Measurements from ENCODE around the gene CCND2. TPM values are rescaled to one million over a fixed set of nuclear protein-coding genes. Genes with fewer than 3 reads are reported as not detected.
A peak's percentile ranks its signal among the peaks of the same experiment; 100 is the strongest.
"Not testable (repeated sequence)": the region's sequence is repeated elsewhere in the genome, so short reads cannot be mapped to it uniquely, and the experiment has no call there.

CCND2 gene
- total RNA-seq, 1 experiment from 2014 or later: 194 TPM

DNA sequence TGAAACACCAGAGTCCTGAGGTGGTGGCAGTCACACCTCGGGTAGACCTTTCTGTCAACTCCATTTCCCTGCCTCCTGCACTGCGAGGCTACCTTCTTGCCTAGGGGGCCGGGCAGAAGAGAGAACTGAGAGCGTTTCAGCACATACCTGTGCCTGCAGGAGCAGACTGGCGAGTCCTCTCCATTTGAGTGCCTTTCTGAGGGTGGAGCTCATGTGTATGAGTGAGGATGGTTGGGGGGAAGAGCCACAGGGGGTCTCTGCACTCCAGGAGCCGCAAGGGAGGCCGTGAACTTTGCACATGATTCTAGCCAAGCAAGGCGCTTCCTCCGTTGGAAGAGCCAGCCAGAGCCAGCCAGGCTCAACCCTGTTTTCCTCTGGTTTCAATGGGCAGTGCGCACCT is 31.0 kb upstream of the CCND2 start:
- no peak overlapping the region for H3K4me3 Mint-ChIP-seq
- H3K9me3 Mint-ChIP-seq: peaks cover 21% of the 10 kb centered on the region
- ATAC-seq (peak; percentile 46), DNase-seq (ENCODE audit: low spot score) (no peak)
- TF ChIP-seq ESRRA (CRISPR knock-in tag; IDR thresholded peaks at IDR 0.05; ENCODE audit: borderline replicate concordance): no peak
- TF ChIP-seq, protein P1, sequence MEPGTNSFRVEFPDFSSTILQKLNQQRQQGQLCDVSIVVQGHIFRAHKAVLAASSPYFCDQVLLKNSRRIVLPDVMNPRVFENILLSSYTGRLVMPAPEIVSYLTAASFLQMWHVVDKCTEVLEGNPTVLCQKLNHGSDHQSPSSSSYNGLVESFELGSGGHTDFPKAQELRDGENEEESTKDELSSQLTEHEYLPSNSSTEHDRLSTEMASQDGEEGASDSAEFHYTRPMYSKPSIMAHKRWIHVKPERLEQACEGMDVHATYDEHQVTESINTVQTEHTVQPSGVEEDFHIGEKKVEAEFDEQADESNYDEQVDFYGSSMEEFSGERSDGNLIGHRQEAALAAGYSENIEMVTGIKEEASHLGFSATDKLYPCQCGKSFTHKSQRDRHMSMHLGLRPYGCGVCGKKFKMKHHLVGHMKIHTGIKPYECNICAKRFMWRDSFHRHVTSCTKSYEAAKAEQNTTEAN (CRISPR knock-in tag; IDR thresholded peaks at IDR 0.05): no peak
- TF ChIP-seq, protein P2, sequence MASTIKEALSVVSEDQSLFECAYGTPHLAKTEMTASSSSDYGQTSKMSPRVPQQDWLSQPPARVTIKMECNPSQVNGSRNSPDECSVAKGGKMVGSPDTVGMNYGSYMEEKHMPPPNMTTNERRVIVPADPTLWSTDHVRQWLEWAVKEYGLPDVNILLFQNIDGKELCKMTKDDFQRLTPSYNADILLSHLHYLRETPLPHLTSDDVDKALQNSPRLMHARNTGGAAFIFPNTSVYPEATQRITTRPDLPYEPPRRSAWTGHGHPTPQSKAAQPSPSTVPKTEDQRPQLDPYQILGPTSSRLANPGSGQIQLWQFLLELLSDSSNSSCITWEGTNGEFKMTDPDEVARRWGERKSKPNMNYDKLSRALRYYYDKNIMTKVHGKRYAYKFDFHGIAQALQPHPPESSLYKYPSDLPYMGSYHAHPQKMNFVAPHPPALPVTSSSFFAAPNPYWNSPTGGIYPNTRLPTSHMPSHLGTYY (CRISPR knock-in tag; IDR thresholded peaks at IDR 0.05): no peak
- POLR2A ChIA-PET: no interaction called here
- peaks cover 12% of the 10 kb centered on the region for H3K36me3 Mint-ChIP-seq
- H3K27me3 Mint-ChIP-seq (ENCODE audit: low read depth): no peaks in the 10 kb centered on the region; the same call in 1 of the 2 replicates
- CTCF ChIA-PET: interaction anchor here (1.0 to 1.4 kb wide), 3 partner anchors 15 to 127 kb away, joined by 3 to 7 read pairs (median 5); no protein-coding TSS in a partner anchor
- H3K27ac Mint-ChIP-seq: no peak overlapping the region
- H3K4me1 Mint-ChIP-seq: peaks cover 27% of the 10 kb centered on the region

DNA sequence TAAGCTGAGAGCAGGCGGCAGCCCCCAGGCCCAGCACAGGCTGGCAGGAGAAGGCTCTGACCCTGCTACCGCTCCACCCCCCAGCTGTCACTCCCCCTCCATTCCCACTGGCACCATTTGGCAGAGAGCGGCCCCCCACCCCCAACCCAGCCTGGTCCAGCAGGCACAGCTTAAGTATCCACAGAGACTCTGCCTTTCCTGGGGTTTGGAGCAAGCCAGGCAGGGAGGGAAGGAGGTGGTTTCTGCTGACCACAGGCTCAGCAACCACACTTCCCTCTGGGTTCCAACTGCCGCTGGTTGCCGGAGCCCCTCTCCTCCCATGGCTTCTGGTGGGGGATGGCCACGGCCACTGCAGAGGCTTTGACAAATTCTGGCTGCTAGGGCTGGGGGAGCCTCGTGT is 30.5 kb upstream of the CCND2 start:
- peaks cover 27% of the 10 kb centered on the region for H3K4me1 Mint-ChIP-seq
- no peak overlapping the region for H3K27ac Mint-ChIP-seq
- no peak for TF ChIP-seq NR3C1 (CRISPR knock-in tag; conservative IDR thresholded peaks at IDR 0.05; ENCODE audit: low read depth)
- TF ChIP-seq ZNF396 (CRISPR knock-in tag; IDR thresholded peaks at IDR 0.05; ENCODE audit: borderline replicate concordance): no peak
- ChIA-PET CTCF (interaction anchor here (1.0 to 1.4 kb wide), 3 partner anchors 15 to 128 kb away, joined by 3 to 7 read pairs (median 5); no protein-coding TSS in a partner anchor), POLR2A (no interaction called here)
- no peak overlapping the region for H3K4me3 Mint-ChIP-seq
- no peaks in the 10 kb centered on the region; the same call in 1 of the 2 replicates for H3K27me3 Mint-ChIP-seq (ENCODE audit: low read depth)
- H3K9me3 Mint-ChIP-seq: peaks cover 16% of the 10 kb centered on the region
- H3K36me3 Mint-ChIP-seq: peaks cover 10% of the 10 kb centered on the region
- ATAC-seq (no peak), DNase-seq (ENCODE audit: low spot score) (no peak)

DNA sequence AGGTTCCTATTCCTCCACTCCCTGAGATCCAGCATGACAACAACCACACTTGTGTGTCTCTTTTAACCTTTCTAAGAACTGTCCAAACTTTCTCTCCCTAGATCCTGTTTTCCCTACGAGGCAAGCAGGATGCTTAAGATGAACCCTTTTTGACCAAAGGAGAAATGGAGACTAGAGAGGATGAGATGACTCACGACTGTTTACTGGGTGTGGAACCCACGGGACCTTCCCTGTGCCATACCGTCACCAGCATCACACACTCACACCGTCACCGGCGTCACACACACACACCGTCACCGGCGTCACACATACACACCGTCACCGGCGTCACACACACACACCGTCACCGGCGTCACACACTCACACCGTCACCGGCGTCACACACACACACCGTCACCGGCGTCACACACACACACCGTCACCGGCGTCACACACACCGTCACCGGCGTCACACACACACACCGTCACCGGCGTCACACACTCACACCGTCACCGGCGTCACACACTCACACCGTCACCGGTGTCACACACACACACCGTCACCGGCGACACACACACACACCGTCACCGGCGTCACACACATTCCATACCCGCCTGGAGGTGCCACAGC is 30.0 kb upstream of the CCND2 start:
- DNase-seq (ENCODE audit: low spot score); H3K27ac Mint-ChIP-seq; H3K36me3 Mint-ChIP-seq; H3K27me3 Mint-ChIP-seq (ENCODE audit: low read depth); ATAC-seq; H3K4me3 Mint-ChIP-seq; POLR2A ChIA-PET: not testable (repeated sequence)
- H3K9me3 Mint-ChIP-seq: peaks cover 11% of the 10 kb centered on the region
- CTCF ChIA-PET: interaction anchor here (1.0 kb wide), 1 partner anchor 128 kb away, joined by 5 read pairs; no protein-coding TSS in a partner anchor
- H3K4me1 Mint-ChIP-seq: peaks cover 27% of the 10 kb centered on the region

DNA sequence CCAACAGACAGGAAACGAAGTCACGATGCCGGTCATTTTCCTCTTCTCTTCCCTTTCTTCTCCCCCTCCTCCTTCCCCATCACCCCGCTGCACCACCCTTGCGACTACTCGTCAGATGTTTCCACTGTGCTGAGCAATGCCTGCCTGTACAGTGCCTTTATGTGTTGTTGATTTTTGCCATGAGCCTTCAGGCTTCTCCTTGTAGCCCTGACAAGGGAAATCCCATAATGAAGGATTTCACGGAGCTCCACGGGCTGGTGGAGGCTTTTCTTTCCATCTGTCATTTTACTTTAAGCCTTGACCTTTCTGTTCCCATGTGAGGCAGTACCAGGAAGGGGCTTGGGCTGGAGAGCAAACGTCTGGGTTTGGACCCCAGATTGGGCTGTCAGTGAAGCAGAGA is 28.7 kb upstream of the CCND2 start:
- POLR2A ChIA-PET: no interaction called here
- TF ChIP-seq OVOL2 (CRISPR knock-in tag; IDR thresholded peaks at IDR 0.05; ENCODE audit: borderline replicate concordance) (no peak), CBFB (CRISPR knock-in tag; IDR thresholded peaks at IDR 0.05; ENCODE audit: low read depth) (no peak), NFATC4 (CRISPR knock-in tag; IDR thresholded peaks at IDR 0.05) (no peak), ESRRA (CRISPR knock-in tag; IDR thresholded peaks at IDR 0.05; ENCODE audit: borderline replicate concordance) (no peak), GABPB1 (CRISPR knock-in tag; IDR thresholded peaks at IDR 0.05) (no peak), ETV6 (CRISPR knock-in tag; IDR thresholded peaks at IDR 0.05) (no peak), CREM (CRISPR knock-in tag; IDR thresholded peaks at IDR 0.05) (no peak), MYBL2 (CRISPR knock-in tag; IDR thresholded peaks at IDR 0.05) (no peak), NR3C1 (CRISPR knock-in tag; conservative IDR thresholded peaks at IDR 0.05; ENCODE audit: low read depth) (no peak)
- TF ChIP-seq, protein P3, sequence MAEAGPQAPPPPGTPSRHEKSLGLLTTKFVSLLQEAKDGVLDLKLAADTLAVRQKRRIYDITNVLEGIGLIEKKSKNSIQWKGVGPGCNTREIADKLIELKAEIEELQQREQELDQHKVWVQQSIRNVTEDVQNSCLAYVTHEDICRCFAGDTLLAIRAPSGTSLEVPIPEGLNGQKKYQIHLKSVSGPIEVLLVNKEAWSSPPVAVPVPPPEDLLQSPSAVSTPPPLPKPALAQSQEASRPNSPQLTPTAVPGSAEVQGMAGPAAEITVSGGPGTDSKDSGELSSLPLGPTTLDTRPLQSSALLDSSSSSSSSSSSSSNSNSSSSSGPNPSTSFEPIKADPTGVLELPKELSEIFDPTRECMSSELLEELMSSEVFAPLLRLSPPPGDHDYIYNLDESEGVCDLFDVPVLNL (CRISPR knock-in tag; IDR thresholded peaks at IDR 0.05; ENCODE audit: borderline replicate concordance, low read depth): no peak
- TF ChIP-seq, protein P4, sequence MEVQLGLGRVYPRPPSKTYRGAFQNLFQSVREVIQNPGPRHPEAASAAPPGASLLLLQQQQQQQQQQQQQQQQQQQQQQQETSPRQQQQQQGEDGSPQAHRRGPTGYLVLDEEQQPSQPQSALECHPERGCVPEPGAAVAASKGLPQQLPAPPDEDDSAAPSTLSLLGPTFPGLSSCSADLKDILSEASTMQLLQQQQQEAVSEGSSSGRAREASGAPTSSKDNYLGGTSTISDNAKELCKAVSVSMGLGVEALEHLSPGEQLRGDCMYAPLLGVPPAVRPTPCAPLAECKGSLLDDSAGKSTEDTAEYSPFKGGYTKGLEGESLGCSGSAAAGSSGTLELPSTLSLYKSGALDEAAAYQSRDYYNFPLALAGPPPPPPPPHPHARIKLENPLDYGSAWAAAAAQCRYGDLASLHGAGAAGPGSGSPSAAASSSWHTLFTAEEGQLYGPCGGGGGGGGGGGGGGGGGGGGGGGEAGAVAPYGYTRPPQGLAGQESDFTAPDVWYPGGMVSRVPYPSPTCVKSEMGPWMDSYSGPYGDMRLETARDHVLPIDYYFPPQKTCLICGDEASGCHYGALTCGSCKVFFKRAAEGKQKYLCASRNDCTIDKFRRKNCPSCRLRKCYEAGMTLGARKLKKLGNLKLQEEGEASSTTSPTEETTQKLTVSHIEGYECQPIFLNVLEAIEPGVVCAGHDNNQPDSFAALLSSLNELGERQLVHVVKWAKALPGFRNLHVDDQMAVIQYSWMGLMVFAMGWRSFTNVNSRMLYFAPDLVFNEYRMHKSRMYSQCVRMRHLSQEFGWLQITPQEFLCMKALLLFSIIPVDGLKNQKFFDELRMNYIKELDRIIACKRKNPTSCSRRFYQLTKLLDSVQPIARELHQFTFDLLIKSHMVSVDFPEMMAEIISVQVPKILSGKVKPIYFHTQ (CRISPR knock-in tag; IDR thresholded peaks at IDR 0.05): no peak
- TF ChIP-seq, protein P5, sequence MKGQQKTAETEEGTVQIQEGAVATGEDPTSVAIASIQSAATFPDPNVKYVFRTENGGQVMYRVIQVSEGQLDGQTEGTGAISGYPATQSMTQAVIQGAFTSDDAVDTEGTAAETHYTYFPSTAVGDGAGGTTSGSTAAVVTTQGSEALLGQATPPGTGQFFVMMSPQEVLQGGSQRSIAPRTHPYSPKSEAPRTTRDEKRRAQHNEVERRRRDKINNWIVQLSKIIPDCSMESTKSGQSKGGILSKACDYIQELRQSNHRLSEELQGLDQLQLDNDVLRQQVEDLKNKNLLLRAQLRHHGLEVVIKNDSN (CRISPR knock-in tag; IDR thresholded peaks at IDR 0.05): no peak
- TF ChIP-seq, protein P6, sequence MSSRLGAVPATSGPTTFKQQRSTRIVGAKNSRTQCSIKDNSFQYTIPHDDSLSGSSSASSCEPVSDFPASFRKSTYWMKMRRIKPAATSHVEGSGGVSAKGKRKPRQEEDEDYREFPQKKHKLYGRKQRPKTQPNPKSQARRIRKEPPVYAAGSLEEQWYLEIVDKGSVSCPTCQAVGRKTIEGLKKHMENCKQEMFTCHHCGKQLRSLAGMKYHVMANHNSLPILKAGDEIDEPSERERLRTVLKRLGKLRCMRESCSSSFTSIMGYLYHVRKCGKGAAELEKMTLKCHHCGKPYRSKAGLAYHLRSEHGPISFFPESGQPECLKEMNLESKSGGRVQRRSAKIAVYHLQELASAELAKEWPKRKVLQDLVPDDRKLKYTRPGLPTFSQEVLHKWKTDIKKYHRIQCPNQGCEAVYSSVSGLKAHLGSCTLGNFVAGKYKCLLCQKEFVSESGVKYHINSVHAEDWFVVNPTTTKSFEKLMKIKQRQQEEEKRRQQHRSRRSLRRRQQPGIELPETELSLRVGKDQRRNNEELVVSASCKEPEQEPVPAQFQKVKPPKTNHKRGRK (CRISPR knock-in tag; IDR thresholded peaks at IDR 0.05; ENCODE audit: borderline replicate concordance): no peak
- TF ChIP-seq, protein P7, sequence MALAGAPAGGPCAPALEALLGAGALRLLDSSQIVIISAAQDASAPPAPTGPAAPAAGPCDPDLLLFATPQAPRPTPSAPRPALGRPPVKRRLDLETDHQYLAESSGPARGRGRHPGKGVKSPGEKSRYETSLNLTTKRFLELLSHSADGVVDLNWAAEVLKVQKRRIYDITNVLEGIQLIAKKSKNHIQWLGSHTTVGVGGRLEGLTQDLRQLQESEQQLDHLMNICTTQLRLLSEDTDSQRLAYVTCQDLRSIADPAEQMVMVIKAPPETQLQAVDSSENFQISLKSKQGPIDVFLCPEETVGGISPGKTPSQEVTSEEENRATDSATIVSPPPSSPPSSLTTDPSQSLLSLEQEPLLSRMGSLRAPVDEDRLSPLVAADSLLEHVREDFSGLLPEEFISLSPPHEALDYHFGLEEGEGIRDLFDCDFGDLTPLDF (CRISPR knock-in tag; IDR thresholded peaks at IDR 0.05): no peak

More for the DNA sequence above, 28.7 kb upstream of the CCND2 start:
- no peak for DNase-seq (ENCODE audit: low spot score)
- Mint-ChIP-seq H3K36me3 (peaks cover 3% of the 10 kb centered on the region; the same call in 1 of the 2 replicates), H3K27me3 (ENCODE audit: low read depth) (no peaks in the 10 kb centered on the region; the same call in 1 of the 2 replicates), H3K9me3 (no peaks in the 10 kb centered on the region), H3K4me1 (peaks cover 30% of the 10 kb centered on the region), H3K4me3 (no peak overlapping the region), H3K27ac (peak overlapping the region; percentile 22; the same call in 1 of the 2 replicates)
- CTCF ChIA-PET: interaction anchor here (0.6 kb wide), 2 partner anchors 129 to 654 kb away, joined by 3 to 4 read pairs; no protein-coding TSS in a partner anchor
- no peak for ATAC-seq
